DMS53 treated with DMSO at 0.1 percent for 48 hours (cell line): ENCODE measurements around the gene SIM2.
"Not testable (repeated sequence)": the region's sequence is repeated elsewhere in the genome, so short reads cannot be mapped to it uniquely, and the experiment has no call there.

Experiments used
- DNase-seq: peaks from one replicate; lab custom pipeline; 2025; ENCODE audit not compliant: unreplicated experiment; lab: John Stamatoyannopoulos, UW

The SIM2 gene, protein sequence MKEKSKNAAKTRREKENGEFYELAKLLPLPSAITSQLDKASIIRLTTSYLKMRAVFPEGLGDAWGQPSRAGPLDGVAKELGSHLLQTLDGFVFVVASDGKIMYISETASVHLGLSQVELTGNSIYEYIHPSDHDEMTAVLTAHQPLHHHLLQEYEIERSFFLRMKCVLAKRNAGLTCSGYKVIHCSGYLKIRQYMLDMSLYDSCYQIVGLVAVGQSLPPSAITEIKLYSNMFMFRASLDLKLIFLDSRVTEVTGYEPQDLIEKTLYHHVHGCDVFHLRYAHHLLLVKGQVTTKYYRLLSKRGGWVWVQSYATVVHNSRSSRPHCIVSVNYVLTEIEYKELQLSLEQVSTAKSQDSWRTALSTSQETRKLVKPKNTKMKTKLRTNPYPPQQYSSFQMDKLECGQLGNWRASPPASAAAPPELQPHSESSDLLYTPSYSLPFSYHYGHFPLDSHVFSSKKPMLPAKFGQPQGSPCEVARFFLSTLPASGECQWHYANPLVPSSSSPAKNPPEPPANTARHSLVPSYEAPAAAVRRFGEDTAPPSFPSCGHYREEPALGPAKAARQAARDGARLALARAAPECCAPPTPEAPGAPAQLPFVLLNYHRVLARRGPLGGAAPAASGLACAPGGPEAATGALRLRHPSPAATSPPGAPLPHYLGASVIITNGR

GRCh38 chr21:36698981-36699545 is at the start of gene SIM2:
SIM2 (plus strand) TSS chr21:36699115; CDS start chr21:36699747, 632 bp downstream.
- DNase-seq, result no peak

- no peak for DNase-seq
Observed at GRCh38 chr21:36654324-36654723, 44.6 kb upstream of the SIM2 start.

GRCh38 chr21:36654796-36655325 is 44.1 kb upstream of the SIM2 start:
- DNase-seq, result no peak

DNA sequence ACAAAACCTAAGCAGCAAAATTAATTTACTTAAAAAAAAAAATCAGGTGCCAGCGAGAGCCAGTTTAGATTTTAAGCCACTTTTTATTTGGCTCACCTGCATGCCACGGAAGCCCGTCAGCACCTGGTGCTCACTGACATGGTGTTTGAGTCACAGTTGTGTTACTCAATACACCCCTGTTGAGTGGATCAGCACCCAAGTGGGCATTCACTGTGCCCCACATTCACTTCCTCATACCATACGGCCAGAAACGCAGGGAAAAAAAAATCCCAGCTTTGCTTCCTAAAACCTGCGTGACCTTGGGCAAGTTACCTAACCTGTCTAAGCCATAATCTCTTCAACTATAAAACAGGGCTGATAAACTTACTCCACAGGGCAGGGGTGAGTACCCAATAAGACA is 42.8 kb upstream of the SIM2 start:
- DNase-seq, result no peak

- not testable (repeated sequence) for DNase-seq
Observed at GRCh38 chr21:36657290-36657689, 41.6 kb upstream of the SIM2 start.

GRCh38 chr21:36657999-36658398 is 40.9 kb upstream of the SIM2 start:
- no peak for DNase-seq

- DNase-seq, result no peak
Observed at GRCh38 chr21:36658926-36659325, 40.0 kb upstream of the SIM2 start.

GRCh38 chr21:36661511-36662309 is 37.2 kb upstream of the SIM2 start:
- no peak for DNase-seq

GRCh38 chr21:36663033-36663855 is 35.7 kb upstream of the SIM2 start:
- DNase-seq, result no peak

- no peak for DNase-seq
Observed at GRCh38 chr21:36664662-36664990, 34.3 kb upstream of the SIM2 start.

GRCh38 chr21:36665806-36666205 is 33.1 kb upstream of the SIM2 start:
- DNase-seq, result no peak

- DNase-seq, result no peak
Observed at GRCh38 chr21:36668713-36669112, 30.2 kb upstream of the SIM2 start.

DNA sequence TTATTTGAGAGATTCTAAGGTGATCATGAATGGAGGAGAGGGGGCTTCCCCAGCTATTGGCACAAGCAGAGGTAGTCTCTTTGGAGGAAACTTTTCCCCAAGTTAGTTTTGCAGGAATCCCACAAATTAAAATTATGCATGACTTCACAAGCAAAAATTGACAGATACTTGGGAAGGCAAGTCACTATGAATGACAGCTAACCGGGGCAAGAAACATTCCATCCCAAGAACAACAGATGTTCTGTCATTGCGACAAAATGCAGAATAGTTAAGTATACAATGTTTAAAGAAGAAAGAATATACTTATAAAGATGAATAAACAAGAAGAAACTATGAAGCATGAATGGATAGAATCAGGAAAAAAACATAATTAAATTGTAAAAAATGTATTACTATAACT is 27.1 kb upstream of the SIM2 start:
- DNase-seq, result no peak

DNA sequence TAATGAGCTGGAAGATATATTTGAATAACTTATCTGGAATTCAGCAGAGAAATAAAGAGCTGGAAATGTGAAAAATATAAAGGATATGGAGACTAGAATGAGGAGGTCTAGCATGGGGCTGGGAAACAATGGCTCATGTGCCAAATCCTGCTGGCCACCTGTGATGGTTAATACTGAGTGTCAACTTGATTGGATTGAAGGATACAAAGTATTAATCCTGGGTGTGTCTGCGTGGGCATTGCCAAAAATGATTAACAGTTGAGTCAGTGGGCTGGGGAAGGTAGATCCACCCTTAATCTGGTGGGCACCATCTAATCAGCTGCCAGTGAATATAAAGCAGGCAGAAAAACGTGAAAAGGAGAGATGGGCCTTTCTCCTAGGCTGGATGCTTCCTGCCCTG is 26.6 kb upstream of the SIM2 start:
- DNase-seq, result not testable (repeated sequence)

GRCh38 chr21:36672737-36673136 is 26.2 kb upstream of the SIM2 start:
- DNase-seq, result no peak

GRCh38 chr21:36676039-36676950 is 22.6 kb upstream of the SIM2 start:
- DNase-seq, result no peak

GRCh38 chr21:36677443-36677842 is 21.5 kb upstream of the SIM2 start:
- DNase-seq, result no peak

GRCh38 chr21:36678538-36678937 is 20.4 kb upstream of the SIM2 start:
- no peak for DNase-seq

DNA sequence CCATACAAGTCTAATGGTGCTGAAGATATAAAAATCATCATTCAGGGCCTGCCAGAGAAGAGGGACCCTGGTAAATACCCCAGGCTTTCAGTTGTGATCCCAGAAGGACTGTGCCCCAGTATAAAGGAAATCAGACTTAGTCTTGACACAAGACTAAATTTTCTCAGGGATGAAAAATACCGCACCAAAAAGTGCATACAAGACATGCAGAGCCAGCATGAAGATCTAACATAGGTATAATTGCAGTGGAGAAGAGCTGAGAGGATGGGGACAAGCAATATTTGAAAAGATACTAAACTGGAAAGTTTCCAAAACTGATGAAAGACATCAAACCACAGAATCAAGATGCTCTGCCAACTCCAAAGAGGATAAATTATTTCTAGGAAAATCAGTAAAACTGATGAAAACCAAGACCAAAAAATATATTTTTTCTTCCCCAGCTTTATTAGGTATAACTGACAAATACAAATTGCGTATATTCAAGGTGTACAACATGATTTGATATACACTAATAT is 17.7 kb upstream of the SIM2 start:
- DNase-seq, result no peak
